Upper lobe of right lung (tissue), 1 donor: Measurements from ENCODE around the gene SEC22C. TPM values are rescaled to one million over a fixed set of nuclear protein-coding genes. Genes with fewer than 3 reads are reported as not detected.

Source experiments
- ATAC-seq: fragments of 200-7000 bp; cut with Tn5 transposase; one replicate; pipeline ENCODE4 v1.9.1; 2020; ENCODE audit warnings: mild to moderate bottlenecking, moderate library complexity
- DNase-seq: peaks from one replicate; pipeline ENCODE4 v3.0.0-alpha.2; 2020
- H3K27ac ChIP-seq: fragments of 200-600 bp; one replicate; pipeline ENCODE4 v1.8.0; 2022
- H3K27me3 ChIP-seq: fragments of 200-600 bp; one replicate; pipeline ENCODE4 v1.8.0; 2022; ENCODE audit warnings: mild to moderate bottlenecking
- H3K36me3 ChIP-seq: fragments of 200-600 bp; one replicate; pipeline ENCODE4 v1.8.0; 2022
- H3K4me1 ChIP-seq: fragments of 200-600 bp; one replicate; pipeline ENCODE4 v1.8.0; 2022
- H3K4me3 ChIP-seq: fragments of 200-600 bp; one replicate; pipeline ENCODE4 v1.8.0; 2022; ENCODE audit warnings: mild to moderate bottlenecking
- H3K9me3 ChIP-seq: fragments of 200-600 bp; one replicate; pipeline ENCODE4 v1.8.0; 2022
- intact Hi-C: fragments of 100-400 bp; cut with DNase I; formaldehyde crosslinking; loops from one replicate; pipeline ENCODE4 v1.11.0; 2022
- total RNA-seq: library from RNA; stranded (reverse); fragmentation: NEBNext Ultra II Directional; extraction: Animal tissue kit (Norgen Biotek cat#: 25700); gene quantifications from one replicate; pipeline ENCODE4 v1.2.1, GENCODE V29; 2021
- TF ChIP-seq, protein P1 (sequence below): fragments of 200-600 bp; IDR thresholded peaks from one replicate; pipeline ENCODE4 v1.8.0; 2022; ENCODE audit warnings: antibody characterized with exemption
- donor health status: DM: no; HTN: yes; CAD: no; lungs with severe emphysema.

Gene SEC22C
- total RNA-seq, 1 donor from 2014 or later = 48.6 TPM

DNA sequence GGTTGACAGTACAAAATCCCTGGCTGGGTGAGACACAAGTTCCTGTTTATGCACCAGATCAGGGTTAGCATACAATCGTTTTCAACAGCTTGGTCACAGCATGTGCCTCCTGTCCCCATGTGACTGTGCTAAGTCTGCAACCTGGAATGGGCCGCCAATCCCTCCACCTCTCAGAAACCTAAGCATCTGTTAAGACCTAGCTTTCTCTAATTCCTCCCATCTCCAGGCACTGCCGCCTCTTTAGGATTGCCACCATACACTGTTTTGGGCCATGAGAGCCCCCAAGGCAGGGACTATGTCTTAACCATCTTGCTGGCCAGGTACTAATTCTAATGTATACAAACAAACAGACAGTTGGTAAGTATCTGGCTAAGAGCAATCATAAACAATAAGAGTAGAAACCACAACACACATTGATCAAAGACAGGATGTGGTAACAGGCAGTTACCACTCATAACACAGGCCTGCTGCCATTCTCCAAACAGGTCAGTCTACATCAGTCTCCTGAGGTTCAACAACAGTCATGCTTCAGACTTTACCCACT lies 25.6 kb downstream of the SEC22C start:
- intact Hi-C loops = no loop called here
- H3K4me3 ChIP-seq = no peak overlapping the region
- H3K36me3 ChIP-seq = peaks cover 91% of the 10 kb centered on the region
- H3K27ac ChIP-seq = peak overlapping the region; percentile 25
- no peaks in the 10 kb centered on the region for H3K4me1 ChIP-seq
- DNase-seq = no peak
- no peaks in the 10 kb centered on the region for H3K9me3 ChIP-seq
- ATAC-seq = peak; percentile 74
- no peaks in the 10 kb centered on the region for H3K27me3 ChIP-seq
- TF ChIP-seq, protein P1, sequence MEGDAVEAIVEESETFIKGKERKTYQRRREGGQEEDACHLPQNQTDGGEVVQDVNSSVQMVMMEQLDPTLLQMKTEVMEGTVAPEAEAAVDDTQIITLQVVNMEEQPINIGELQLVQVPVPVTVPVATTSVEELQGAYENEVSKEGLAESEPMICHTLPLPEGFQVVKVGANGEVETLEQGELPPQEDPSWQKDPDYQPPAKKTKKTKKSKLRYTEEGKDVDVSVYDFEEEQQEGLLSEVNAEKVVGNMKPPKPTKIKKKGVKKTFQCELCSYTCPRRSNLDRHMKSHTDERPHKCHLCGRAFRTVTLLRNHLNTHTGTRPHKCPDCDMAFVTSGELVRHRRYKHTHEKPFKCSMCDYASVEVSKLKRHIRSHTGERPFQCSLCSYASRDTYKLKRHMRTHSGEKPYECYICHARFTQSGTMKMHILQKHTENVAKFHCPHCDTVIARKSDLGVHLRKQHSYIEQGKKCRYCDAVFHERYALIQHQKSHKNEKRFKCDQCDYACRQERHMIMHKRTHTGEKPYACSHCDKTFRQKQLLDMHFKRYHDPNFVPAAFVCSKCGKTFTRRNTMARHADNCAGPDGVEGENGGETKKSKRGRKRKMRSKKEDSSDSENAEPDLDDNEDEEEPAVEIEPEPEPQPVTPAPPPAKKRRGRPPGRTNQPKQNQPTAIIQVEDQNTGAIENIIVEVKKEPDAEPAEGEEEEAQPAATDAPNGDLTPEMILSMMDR = no peak

DNA sequence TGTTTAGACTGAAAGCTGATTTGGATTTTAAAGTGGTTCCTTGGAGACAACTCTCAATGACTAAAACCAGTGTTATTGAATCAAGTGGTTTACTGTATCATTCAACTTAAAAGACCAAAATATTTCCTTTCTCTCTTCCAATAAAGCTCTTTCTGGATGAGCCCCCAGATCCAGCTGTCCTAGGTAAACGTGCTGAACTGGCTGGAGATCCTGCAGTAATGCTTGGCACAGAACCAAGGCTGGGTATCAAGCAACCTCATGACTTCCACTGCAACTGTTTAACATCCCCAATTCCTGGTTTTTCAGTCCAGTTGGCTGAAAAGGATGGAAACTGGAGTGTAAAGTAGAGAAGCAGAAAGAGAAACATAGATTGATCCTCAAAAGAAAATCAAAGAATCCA lies 28.9 kb downstream of the SEC22C start:
- intact Hi-C loops = no loop called here
- DNase-seq (no peak), ATAC-seq (no peak)
- no peak overlapping the region for H3K27ac ChIP-seq
- H3K4me1 ChIP-seq = no peaks in the 10 kb centered on the region
- TF ChIP-seq, protein P1 = no peak
- H3K4me3 ChIP-seq = no peak overlapping the region
- peaks cover 60% of the 10 kb centered on the region for H3K36me3 ChIP-seq
- no peaks in the 10 kb centered on the region for H3K27me3 ChIP-seq
- no peaks in the 10 kb centered on the region for H3K9me3 ChIP-seq

DNA sequence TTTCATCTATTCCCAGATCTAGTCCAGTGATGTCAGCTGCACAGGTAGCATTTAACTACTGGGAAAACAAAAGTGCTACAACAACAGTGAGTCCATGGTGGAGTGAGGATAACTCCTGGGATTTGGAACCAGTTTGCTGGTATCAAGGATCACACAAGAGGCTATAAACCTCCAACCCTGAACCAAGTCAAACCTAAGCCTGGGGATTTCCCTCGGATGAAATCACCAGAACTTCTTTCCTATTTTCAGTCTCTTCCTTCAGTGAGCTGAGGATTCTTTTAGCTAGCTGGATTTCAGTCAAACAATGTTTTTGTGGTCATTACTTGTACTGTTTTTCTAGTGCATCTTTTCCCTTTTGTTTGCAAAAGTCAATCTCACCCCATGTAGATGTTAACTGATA lies 31.5 kb downstream of the SEC22C start:
- H3K4me1 ChIP-seq = peaks cover 25% of the 10 kb centered on the region
- no peak overlapping the region for H3K27ac ChIP-seq
- no peak overlapping the region for H3K4me3 ChIP-seq
- DNase-seq (no peak), ATAC-seq (no peak)
- TF ChIP-seq, protein P1 = no peak
- H3K36me3 ChIP-seq = peaks cover 36% of the 10 kb centered on the region
- intact Hi-C loops = no loop called here
- no peaks in the 10 kb centered on the region for H3K27me3 ChIP-seq
- H3K9me3 ChIP-seq = no peaks in the 10 kb centered on the region

DNA sequence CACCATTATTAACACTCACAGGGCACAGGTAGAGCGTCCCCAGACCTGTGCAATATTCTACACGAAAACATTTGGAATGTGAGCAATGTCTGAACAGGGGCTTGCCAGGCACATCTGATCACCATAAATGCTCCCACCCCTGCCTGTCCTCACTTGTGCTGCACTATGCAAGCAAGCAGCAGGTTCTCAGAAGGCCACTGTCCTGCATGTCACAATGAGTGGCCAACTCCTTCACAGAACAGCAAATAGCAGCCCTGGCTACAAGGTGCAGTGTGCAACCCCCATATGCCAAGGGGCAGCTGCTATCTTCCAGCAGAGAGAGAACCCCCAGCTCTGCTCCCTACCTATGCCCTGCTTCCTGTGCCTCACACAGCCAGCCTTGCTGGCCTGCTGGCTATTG lies 32.6 kb downstream of the SEC22C start:
- no peak for DNase-seq
- Histone ChIP-seq H3K4me3 (no peak overlapping the region), H3K4me1 (peaks cover 33% of the 10 kb centered on the region), H3K36me3 (peaks cover 25% of the 10 kb centered on the region), H3K27me3 (no peaks in the 10 kb centered on the region), H3K9me3 (no peaks in the 10 kb centered on the region), H3K27ac (no peak overlapping the region)
- intact Hi-C loops = loop anchor here (5.0 kb wide), 1 partner anchor 47 kb away; the partner anchor contains the start of gene VIPR1
- TF ChIP-seq, protein P1 = no peak
- no peak for ATAC-seq

DNA sequence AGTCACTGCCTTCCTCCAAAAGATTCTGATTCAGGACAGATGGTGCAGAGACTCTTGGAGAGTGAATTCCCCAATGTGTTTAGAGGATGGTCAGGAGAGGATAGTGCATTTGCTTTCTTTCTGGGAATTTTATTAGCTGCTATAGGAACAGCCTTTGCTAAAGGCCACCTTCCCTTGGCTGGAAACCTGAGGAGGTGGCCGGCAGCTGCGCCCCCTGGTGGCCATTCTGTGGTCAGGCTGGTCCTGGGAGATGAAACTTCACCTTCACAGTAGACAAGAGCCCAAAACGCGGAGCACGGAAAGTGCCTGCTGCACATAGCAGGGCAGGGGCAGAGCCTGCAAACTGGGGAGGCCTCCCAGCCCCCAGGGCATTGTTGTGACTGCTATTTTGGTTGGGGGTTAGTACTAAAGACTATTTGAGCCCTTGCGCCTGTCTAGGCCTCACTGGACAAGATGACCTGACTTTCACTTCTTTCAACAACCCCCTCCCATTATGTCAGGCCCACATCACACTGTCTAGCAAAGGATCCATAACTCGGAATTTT lies 34.3 kb downstream of the SEC22C start:
- no peaks in the 10 kb centered on the region for H3K27me3 ChIP-seq
- H3K36me3 ChIP-seq = peaks cover 9% of the 10 kb centered on the region
- ATAC-seq (peak; percentile 68), DNase-seq (peak; percentile 88)
- TF ChIP-seq, protein P1 = peak; percentile 99
- no peak overlapping the region for H3K4me3 ChIP-seq
- intact Hi-C loops = loop anchor here (5.0 kb wide), 1 partner anchor 45 kb away; the partner anchor contains the start of gene VIPR1
- no peak overlapping the region for H3K27ac ChIP-seq
- H3K9me3 ChIP-seq = no peaks in the 10 kb centered on the region
- peaks cover 40% of the 10 kb centered on the region for H3K4me1 ChIP-seq
